HFFc6 (cell line): ENCODE results near the gene PHOSPHO1. TPM values are rescaled to one million over a fixed set of nuclear protein-coding genes. Genes with fewer than 3 reads are reported as not detected.
A peak's percentile ranks its signal among the peaks of the same experiment; 100 is the strongest.

Experiments used
- DNase-seq: peaks from one replicate; pipeline ENCODE4 v3.0.0-alpha.2; 2018
- H3K27ac Mint-ChIP-seq: 2 replicates; pipeline ENCODE4 v1.8.0; 2020; ENCODE audit warnings: mild to moderate bottlenecking, mixed read lengths
- H3K27me3 Mint-ChIP-seq: 2 replicates; pipeline ENCODE4 v1.8.0; 2021; ENCODE audit warnings: mild to moderate bottlenecking, moderate library complexity, mixed read lengths; ENCODE audit not compliant: insufficient read depth
- H3K36me3 Mint-ChIP-seq: 2 replicates; pipeline ENCODE4 v1.8.0; 2021; ENCODE audit warnings: low read depth, mixed read lengths
- H3K4me1 Mint-ChIP-seq: 2 replicates; pipeline ENCODE4 v1.8.0; 2020; ENCODE audit warnings: low read depth, mixed read lengths
- H3K4me3 Mint-ChIP-seq: 2 replicates; pipeline ENCODE4 v1.8.0; 2020; ENCODE audit warnings: mild to moderate bottlenecking, moderate library complexity, mixed read lengths
- H3K9me3 Mint-ChIP-seq: 2 replicates; pipeline ENCODE4 v1.8.0; 2020; ENCODE audit warnings: mild to moderate bottlenecking, mixed read lengths
- CTCF ChIP-seq: fragments of 200-600 bp; sonication (generic); IDR thresholded peaks from 2 replicates; pipeline ENCODE4 v1.5.0; 2021; ENCODE audit warnings: antibody characterized with exemption, mild to moderate bottlenecking
- total RNA-seq, 6 experiments: library from RNA; stranded (reverse); fragmentation: NEBNext Ultra II Directional; extraction: Animal tissue kit (Norgen Biotek cat#: 25700); gene quantifications; 2 replicates in 1 of 6; 3 replicates in 5 of 6; pipeline ENCODE4 v1.2.3, GENCODE V29; 2021

The PHOSPHO1 gene
- total RNA-seq, 6 experiments from 2014 or later, result 0.13 to 0.17 (median 0.17) TPM; not detected in 3

- peaks cover 6% of the 10 kb centered on the region; the same call in 1 of the 2 replicates for H3K4me1 Mint-ChIP-seq
- no peaks in the 10 kb centered on the region for H3K9me3 Mint-ChIP-seq
- H3K36me3 Mint-ChIP-seq, result no peaks in the 10 kb centered on the region
- no peak for DNase-seq
- H3K27ac Mint-ChIP-seq, result no peak overlapping the region
- TF ChIP-seq CTCF, result no peak
- H3K4me3 Mint-ChIP-seq, result no peak overlapping the region
- H3K27me3 Mint-ChIP-seq, result peaks cover 10% of the 10 kb centered on the region
Observed at GRCh38 chr17:49234509-49235080, 4.0 kb upstream of the PHOSPHO1 start.

- no peaks in the 10 kb centered on the region for H3K36me3 Mint-ChIP-seq
- peaks cover 6% of the 10 kb centered on the region; the same call in 1 of the 2 replicates for H3K4me1 Mint-ChIP-seq
- H3K4me3 Mint-ChIP-seq, result peak overlapping the region; percentile 87; the same call in 1 of the 2 replicates
- H3K27ac Mint-ChIP-seq, result no peak overlapping the region
- H3K9me3 Mint-ChIP-seq, result no peaks in the 10 kb centered on the region
- H3K27me3 Mint-ChIP-seq, result peaks cover 20% of the 10 kb centered on the region
- no peak for TF ChIP-seq CTCF
- DNase-seq, result no peak
Observed at GRCh38 chr17:49231563-49231894, 942 bp upstream of the PHOSPHO1 start.

GRCh38 chr17:49229805-49230600 is 584 bp downstream of the PHOSPHO1 start:
- peaks cover 27% of the 10 kb centered on the region for H3K27me3 Mint-ChIP-seq
- H3K4me3 Mint-ChIP-seq, result peak overlapping the region; percentile 87
- H3K36me3 Mint-ChIP-seq, result no peaks in the 10 kb centered on the region

GRCh38 chr17:49229076-49229804 is 1.3 kb downstream of the PHOSPHO1 start:
- peak overlapping the region; percentile 55 for H3K4me3 Mint-ChIP-seq
- no peak for DNase-seq
- H3K27me3 Mint-ChIP-seq, result peaks cover 30% of the 10 kb centered on the region
- H3K36me3 Mint-ChIP-seq, result no peaks in the 10 kb centered on the region
- no peak overlapping the region for H3K27ac Mint-ChIP-seq
- no peaks in the 10 kb centered on the region for H3K9me3 Mint-ChIP-seq
- peaks cover 6% of the 10 kb centered on the region; the same call in 1 of the 2 replicates for H3K4me1 Mint-ChIP-seq
- TF ChIP-seq CTCF, result no peak

More at GRCh38 chr17:49229805-49230600, 584 bp downstream of the PHOSPHO1 start:
- no peak for TF ChIP-seq CTCF
- Mint-ChIP-seq H3K9me3 (no peaks in the 10 kb centered on the region), H3K4me1 (peaks cover 6% of the 10 kb centered on the region; the same call in 1 of the 2 replicates), H3K27ac (no peak overlapping the region)
- DNase-seq, result no peak

- Mint-ChIP-seq H3K27me3 (peaks cover 41% of the 10 kb centered on the region), H3K36me3 (no peaks in the 10 kb centered on the region), H3K9me3 (no peaks in the 10 kb centered on the region), H3K4me1 (peaks cover 12% of the 10 kb centered on the region; the same call in 1 of the 2 replicates), H3K27ac (no peak overlapping the region), H3K4me3 (no peak overlapping the region)
- peak; percentile 37 for DNase-seq
- TF ChIP-seq CTCF, result peak; percentile 92
Observed at GRCh38 chr17:49227436-49228261, 2.9 kb downstream of the PHOSPHO1 start.
